ENCODE data around the gene EXOC3L1. TPM values are rescaled to one million over a fixed set of nuclear protein-coding genes. Genes with fewer than 3 reads are reported as not detected.

The EXOC3L1 gene
- total RNA-seq, 2 experiments from 2014 or later, result not detected

DNA sequence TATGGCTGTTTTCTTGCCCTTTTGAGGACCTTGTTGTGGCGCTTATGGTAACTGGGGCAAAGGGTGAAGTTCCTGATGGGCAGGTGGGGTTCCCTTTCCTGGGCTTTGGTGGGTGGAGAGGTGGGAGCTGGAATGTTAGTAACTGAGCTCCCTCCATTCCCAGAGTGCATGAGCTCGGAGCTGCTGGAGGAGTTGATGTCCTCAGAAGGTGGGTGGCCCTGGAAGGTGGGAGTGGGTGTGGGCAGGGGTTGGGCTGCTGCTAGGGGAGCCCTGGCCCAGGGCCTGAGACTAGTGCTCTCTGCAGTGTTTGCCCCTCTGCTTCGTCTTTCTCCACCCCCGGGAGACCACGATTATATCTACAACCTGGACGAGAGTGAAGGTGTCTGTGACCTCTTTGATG, 7.8 kb upstream of the EXOC3L1 start:
- Mint-ChIP-seq H3K27me3 (no peaks in the 10 kb centered on the region), H3K36me3 (ENCODE audit: low read depth) (peaks cover 77% of the 10 kb centered on the region), H3K9me3 (no peaks in the 10 kb centered on the region), H3K27ac (no peak overlapping the region), H3K4me3 (no peak overlapping the region), H3K4me1 (ENCODE audit: low read depth) (peaks cover 37% of the 10 kb centered on the region)
- Histone ChIP-seq H3K9me3 (ENCODE audit: control insufficient read depth in 1 of 2, insufficient read depth in 1 of 2, low read length in 2 of 2) (no peaks in the 10 kb centered on the region), H3K27me3 (ENCODE audit: control insufficient read depth in 1 of 2, insufficient read depth in 2 of 2, low read length in 2 of 2) (no peaks in the 10 kb centered on the region), H3K27ac (ENCODE audit: low read depth in 1 of 2, low read length in 2 of 2) (no peak overlapping the region), H3K4me1 (ENCODE audit: insufficient read depth, low read length) (peaks cover 38% of the 10 kb centered on the region), H3K4me3 (ENCODE audit: low read length) (no peak overlapping the region), H3K36me3 (ENCODE audit: insufficient read depth, low read length) (peaks cover 81% of the 10 kb centered on the region)
- DNase-seq (no peak), ATAC-seq (ENCODE audit: poor library complexity) (no peak)
- ChIA-PET CTCF (interaction anchor here (0.5 to 1.5 kb wide), 4 partner anchors 20 to 281 kb away, joined by 3 to 6 read pairs (median 3); partner anchors contain the start of gene TMEM208), POLR2A (interaction anchor here (0.6 to 0.9 kb wide), 2 partner anchors 29 to 245 kb away, joined by 4 to 5 read pairs; partner anchors contain the start of gene TMEM208)
- TF ChIP-seq, protein P1, sequence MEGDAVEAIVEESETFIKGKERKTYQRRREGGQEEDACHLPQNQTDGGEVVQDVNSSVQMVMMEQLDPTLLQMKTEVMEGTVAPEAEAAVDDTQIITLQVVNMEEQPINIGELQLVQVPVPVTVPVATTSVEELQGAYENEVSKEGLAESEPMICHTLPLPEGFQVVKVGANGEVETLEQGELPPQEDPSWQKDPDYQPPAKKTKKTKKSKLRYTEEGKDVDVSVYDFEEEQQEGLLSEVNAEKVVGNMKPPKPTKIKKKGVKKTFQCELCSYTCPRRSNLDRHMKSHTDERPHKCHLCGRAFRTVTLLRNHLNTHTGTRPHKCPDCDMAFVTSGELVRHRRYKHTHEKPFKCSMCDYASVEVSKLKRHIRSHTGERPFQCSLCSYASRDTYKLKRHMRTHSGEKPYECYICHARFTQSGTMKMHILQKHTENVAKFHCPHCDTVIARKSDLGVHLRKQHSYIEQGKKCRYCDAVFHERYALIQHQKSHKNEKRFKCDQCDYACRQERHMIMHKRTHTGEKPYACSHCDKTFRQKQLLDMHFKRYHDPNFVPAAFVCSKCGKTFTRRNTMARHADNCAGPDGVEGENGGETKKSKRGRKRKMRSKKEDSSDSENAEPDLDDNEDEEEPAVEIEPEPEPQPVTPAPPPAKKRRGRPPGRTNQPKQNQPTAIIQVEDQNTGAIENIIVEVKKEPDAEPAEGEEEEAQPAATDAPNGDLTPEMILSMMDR (IDR thresholded peaks at IDR 0.05), result no peak
- intact Hi-C loops (cut with DNase I, micrococcal nuclease), result no loop called here

DNA sequence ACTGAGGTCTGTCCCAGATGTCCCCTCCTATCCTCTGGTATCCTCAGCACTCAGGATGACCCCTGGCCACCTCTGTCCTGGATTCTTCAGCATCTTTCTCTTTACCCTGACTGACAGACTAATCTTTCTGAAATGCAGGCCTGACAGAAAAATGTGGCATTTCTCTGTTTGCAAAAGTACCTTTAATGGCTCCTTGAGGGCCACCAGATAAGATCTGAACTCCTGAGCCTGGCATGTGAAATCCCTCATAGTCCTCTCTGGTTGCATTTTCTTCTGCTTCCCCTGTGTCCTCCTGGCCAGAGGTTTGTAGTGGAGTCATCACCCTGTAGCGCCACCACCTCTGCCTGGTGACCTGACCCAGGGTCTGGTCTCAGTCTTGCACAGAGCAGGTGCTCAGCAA, 6.9 kb upstream of the EXOC3L1 start:
- H3K36me3 Mint-ChIP-seq (ENCODE audit: low read depth), result peaks cover 77% of the 10 kb centered on the region
- no peak overlapping the region for H3K4me3 ChIP-seq (ENCODE audit: low read length)
- CTCF ChIA-PET, result no interaction called here
- no peaks in the 10 kb centered on the region for H3K9me3 ChIP-seq (ENCODE audit: control insufficient read depth in 1 of 2, insufficient read depth in 1 of 2, low read length in 2 of 2)
- POLR2A ChIA-PET, result interaction anchor here (0.6 to 1.3 kb wide), 2 partner anchors 30 to 244 kb away, joined by 4 to 5 read pairs; partner anchors contain the start of gene TMEM208
- H3K27me3 ChIP-seq (ENCODE audit: control insufficient read depth in 1 of 2, insufficient read depth in 2 of 2, low read length in 2 of 2), result no peaks in the 10 kb centered on the region
- no peak overlapping the region for H3K27ac Mint-ChIP-seq
- TF ChIP-seq, protein P1 (IDR thresholded peaks at IDR 0.05), result no peak
- peak overlapping the region; percentile 26 for H3K4me3 Mint-ChIP-seq
- ATAC-seq (ENCODE audit: poor library complexity), result no peak
- intact Hi-C loops (cut with DNase I, micrococcal nuclease), result no loop called here
- H3K9me3 Mint-ChIP-seq, result no peaks in the 10 kb centered on the region
- no peaks in the 10 kb centered on the region for H3K27me3 Mint-ChIP-seq
- peaks cover 43% of the 10 kb centered on the region for H3K4me1 Mint-ChIP-seq (ENCODE audit: low read depth)
- H3K27ac ChIP-seq (ENCODE audit: low read depth in 1 of 2, low read length in 2 of 2), result no peak overlapping the region
- peaks cover 44% of the 10 kb centered on the region for H3K4me1 ChIP-seq (ENCODE audit: insufficient read depth, low read length)
- no peak for DNase-seq
- H3K36me3 ChIP-seq (ENCODE audit: insufficient read depth, low read length), result peaks cover 73% of the 10 kb centered on the region

DNA sequence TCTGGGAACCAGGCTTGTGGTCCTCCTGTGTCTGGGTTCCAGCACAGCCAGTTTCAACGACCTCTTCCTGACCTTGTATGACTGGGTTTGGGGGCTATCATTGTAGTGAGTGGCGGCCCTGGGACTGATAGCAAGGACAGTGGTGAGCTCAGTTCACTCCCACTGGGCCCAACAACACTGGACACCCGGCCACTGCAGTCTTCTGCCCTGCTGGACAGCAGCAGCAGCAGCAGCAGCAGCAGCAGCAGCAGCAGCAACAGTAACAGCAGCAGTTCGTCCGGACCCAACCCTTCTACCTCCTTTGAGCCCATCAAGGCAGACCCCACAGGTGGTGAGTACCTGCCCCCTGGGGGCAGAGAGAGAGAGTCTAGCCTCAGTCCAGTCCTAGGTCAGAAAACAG, 5.7 kb upstream of the EXOC3L1 start:
- no peak for DNase-seq
- Mint-ChIP-seq H3K36me3 (ENCODE audit: low read depth) (peaks cover 74% of the 10 kb centered on the region), H3K4me3 (peak overlapping the region; percentile 30), H3K9me3 (no peaks in the 10 kb centered on the region), H3K27me3 (no peaks in the 10 kb centered on the region), H3K4me1 (ENCODE audit: low read depth) (peaks cover 50% of the 10 kb centered on the region), H3K27ac (peak overlapping the region; percentile 10)
- no peaks in the 10 kb centered on the region for H3K9me3 ChIP-seq (ENCODE audit: control insufficient read depth in 1 of 2, insufficient read depth in 1 of 2, low read length in 2 of 2)
- peaks cover 64% of the 10 kb centered on the region for H3K36me3 ChIP-seq (ENCODE audit: insufficient read depth, low read length)
- no peak overlapping the region for H3K27ac ChIP-seq (ENCODE audit: low read depth in 1 of 2, low read length in 2 of 2)
- intact Hi-C loops (cut with DNase I, micrococcal nuclease), result no loop called here
- no peak overlapping the region for H3K4me3 ChIP-seq (ENCODE audit: low read length)
- POLR2A ChIA-PET, result interaction anchor here (0.6 to 1.3 kb wide), 2 partner anchors 24 to 31 kb away, joined by 3 to 4 read pairs; partner anchors contain the start of gene TMEM208
- TF ChIP-seq, protein P1 (IDR thresholded peaks at IDR 0.05), result no peak
- no peaks in the 10 kb centered on the region for H3K27me3 ChIP-seq (ENCODE audit: control insufficient read depth in 1 of 2, insufficient read depth in 2 of 2, low read length in 2 of 2)
- ATAC-seq (ENCODE audit: poor library complexity), result no peak
- peaks cover 51% of the 10 kb centered on the region for H3K4me1 ChIP-seq (ENCODE audit: insufficient read depth, low read length)
- CTCF ChIA-PET, result interaction anchor here (1.3 kb wide), 1 partner anchor 95 kb away, joined by 3 read pairs; no protein-coding TSS in a partner anchor
